ENCODE data around the gene TRMT61A.
A peak's percentile ranks its signal among the peaks of the same experiment; 100 is the strongest.

TRMT61A gene

DNA sequence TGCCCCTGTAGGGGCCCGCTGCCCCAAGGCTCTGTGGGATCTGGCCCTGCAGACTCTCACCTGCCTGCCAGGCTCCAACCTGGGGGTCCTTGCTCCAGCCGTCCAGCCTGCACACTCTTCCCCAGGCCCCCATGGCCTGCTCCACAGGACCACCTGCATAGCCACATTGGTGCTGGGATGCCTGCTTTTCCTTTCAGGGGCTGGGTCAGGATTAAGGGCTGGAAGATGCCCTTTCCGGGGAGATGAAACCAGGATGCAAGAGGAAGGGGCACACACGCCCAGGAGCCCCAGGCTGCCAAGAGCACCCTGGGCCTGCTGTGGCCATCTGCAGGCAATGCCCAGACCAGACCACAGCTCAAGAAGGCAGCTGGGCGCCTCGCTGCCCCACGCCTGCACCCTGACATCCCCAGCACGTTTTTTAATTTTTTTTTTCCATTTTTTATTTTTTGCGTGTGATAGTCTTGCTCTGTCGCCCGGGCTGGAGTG, 18.5 kb downstream of the TRMT61A start:
- no peak for DNase-seq (ENCODE audit: low spot score)

- DNase-seq (ENCODE audit: low spot score), result no peak
Observed at GRCh38 chr14:103547941-103548462, 19.0 kb downstream of the TRMT61A start.

DNA sequence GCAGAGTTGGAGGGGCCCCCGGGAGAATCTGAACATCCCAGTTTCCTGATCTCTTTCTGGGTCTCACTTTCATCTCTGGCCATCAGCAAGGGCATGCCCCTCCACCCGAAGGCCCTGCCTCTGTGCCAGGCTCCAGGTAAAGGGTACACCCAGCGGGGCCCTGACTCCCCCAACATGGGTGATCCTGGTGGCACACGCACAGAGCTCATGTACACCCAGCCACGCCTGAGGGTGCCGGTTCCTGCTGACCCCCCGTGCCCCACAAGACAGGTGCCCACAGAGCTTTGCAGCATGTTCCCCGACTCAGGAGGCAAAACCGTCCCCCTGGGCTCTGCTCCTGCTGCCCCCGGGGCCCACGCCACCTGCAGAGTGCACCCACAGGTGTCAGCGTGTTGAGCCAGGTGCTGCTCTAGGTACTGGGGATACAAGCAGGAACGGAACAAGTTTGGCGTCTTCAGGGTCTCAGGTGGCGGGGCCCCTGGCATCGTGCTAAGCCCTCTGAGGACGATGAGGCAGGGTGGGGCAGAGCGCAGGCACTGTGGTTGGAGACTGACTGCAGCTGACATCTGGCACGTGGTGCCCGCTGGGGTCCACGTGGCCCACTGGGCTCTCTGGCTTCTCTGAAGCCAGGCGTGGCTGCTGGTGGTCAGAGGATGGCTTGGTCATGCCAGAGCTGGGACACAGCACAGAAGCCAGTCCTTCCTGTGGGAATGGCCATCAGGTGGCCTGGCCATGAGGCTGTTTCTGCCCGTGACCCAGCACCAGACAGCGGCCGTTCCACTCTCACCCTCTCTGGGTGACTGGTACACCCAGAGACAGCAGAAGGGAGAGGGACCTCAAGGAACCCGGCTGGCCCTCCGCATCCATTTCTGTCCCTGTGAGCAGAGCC, 19.7 kb downstream of the TRMT61A start:
- no peak for DNase-seq (ENCODE audit: low spot score)

DNA sequence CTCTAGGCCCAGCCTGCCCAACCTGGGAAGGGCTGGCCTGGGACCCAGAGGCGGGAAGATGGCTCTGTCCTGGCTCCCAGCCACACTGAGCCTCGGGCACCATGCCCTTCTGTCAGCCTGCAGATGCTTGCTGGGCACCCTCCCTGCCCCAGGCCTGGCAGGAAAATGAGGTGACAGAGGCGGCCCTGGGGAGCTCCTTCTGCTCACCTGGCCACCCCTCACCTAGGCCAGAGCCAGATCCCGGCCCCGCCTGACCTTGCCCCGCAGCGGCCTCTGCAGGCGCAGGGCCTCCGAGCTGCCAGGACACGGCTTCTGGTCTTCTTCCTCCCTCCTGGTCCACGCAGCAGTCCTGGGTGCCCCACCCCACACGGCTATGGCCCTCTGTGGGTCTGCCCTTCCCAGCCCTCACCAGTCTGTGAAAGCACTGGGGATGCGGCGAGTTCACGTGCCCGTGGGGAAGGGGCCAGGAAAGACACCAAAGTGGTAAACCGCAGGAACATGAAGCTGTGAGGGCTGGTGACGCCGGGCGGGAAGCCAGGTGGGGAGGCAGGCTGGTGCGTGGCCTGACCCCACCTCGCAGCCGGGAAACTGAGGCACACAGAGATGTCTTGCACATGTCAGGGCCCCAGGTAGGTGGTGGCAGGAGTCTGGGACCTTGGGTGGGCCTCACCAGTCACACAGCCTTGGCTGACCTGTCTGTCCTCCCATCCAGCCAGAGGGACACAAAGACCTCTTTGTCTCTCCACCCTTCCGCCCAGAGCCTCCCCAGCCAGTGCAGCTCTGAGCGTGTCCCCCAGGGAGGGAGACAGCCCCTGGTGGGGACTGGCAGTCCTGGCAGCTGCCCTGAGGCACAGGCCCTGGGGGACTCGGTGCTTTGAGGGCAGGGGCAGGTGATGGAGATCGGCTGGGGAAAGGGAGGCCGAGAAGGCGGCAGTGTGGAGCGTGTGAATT, 20.6 kb downstream of the TRMT61A start:
- DNase-seq (ENCODE audit: low spot score), result no peak

GRCh38 chr14:103550451-103551337, 21.7 kb downstream of the TRMT61A start:
- DNase-seq (ENCODE audit: low spot score), result no peak

- no peak for DNase-seq (ENCODE audit: low spot score)
Observed at GRCh38 chr14:103551338-103551762, 22.4 kb downstream of the TRMT61A start.

GRCh38 chr14:103552011-103552845, 23.2 kb downstream of the TRMT61A start:
- DNase-seq (ENCODE audit: low spot score), result peak; percentile 78

DNA sequence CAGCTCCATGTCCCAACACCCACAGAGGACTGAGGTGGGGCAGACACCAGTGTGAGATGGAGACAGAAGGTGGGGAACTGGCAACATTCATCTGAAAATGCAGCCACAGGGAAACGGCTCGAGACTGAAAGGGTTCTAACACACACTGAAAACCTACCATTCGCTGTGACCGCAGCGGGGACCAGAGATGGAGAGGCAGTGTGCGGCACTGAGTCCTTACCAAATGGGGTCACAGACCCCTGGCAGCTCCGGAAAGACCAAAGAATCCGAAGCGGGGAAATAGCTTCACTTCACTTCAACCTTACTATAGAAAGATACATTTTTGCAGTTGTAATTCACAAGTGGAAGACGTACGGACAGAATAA, 23.8 kb downstream of the TRMT61A start:
- DNase-seq (ENCODE audit: low spot score), result no peak

DNA sequence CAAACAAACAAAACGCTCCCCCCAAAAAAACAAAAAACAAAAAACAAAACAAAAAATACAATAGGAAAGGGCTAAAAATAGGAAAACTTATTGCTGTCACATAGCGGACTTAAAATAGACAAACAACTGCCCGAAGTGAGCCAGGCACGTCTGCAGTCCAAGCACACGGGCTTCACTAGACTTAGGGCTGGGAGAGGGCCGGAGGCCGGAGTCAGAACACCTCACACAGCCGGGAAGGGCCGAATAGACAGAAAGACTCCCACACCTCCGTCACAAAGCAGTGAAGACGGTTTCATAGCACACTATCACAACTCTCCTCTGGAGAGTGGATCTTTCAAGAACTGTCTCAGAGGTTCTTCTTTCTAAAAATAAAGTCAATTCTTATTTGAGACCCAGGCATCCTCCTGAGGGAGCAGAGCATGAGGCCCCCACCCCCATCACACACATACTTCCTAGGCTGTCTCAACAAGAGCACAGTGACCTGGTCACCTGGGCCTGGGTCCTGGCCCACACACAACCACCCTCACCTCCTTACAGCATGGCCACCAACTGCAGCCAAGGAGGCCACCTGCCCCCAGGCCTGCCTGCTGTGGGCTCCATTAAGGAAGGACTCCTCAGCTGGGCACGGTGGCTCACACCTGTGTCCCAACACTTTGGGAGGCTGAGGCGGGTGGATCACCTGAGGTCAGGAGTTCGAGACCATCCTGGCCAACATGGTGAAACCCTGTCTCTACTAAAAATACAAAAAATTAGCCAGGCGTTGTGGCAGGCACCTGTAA, 26.8 kb downstream of the TRMT61A start:
- DNase-seq (ENCODE audit: low spot score), result no peak

DNA sequence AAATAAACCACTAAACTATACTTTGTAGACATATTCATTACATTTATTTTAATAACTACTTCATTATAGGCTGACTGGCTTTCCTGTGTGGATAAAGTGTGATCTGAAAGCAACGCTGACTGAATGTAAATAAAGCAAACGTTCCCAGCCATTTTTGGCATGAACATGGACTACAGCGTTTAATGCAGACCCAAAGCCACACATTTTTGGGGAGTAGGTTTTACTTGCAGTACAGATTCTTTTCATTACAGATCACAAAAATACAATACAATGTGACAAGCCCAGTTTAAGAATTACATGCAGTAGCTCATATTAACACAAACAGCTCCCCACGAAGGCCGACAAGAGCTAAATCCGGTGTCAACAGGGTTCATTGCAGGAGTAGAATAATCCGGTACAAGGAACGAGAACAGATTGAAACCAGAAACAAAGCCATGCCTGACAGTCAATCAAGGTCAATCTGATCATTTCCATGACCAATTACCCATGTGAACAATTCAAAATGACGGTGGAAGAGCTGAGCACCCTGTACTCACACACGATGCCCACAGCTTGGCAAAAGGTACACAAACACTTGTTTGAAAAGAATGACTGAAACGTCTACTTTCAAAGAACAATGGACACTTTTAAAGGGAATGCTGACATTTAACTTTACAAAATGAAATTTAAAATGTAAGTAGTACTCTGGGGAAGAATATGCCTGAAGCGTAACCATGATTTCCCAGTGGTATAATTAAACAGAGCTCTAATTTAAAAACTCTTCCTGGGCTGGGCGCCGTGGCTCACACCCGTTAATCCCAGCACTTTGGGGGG, 28.2 kb downstream of the TRMT61A start:
- no peak for DNase-seq (ENCODE audit: low spot score)

DNA sequence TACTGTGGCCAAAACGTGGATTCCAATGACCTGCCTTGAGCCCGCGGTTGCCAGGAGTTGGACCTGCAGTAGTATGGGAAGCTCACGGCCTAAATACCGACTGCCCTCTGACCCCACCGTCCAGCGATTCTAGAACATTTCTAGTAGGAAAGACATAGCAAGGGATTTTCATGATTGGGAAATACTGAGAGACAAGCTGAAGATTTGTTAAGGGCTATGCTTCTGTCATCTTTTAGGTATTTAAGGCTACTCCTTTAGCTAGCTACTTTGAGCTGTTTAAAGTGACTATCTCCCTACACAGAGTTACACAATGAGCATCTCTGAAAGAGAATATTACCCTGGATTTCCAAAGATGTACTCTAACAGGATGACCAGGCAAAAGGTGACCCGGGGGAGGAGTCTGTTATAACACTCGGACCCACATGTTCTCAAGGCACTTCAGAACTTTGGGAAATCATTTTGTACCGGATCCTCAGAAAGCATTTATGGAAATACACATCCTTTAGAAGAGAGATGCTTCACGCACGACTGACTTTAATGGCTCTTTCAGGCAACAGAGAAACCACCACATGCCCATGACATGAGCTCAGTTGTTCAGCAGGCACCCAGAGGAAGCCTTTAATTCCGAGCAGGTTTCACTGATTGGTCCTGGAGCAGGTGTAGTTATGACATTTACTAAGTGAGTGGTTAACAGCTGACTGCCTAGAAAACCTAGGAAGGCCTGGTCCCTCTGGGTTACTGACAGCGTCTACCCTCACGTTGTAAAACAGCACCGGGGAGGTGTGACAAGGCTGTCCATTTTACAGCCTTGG, 29.3 kb downstream of the TRMT61A start:
- peak; percentile 67 for DNase-seq (ENCODE audit: low spot score)

DNA sequence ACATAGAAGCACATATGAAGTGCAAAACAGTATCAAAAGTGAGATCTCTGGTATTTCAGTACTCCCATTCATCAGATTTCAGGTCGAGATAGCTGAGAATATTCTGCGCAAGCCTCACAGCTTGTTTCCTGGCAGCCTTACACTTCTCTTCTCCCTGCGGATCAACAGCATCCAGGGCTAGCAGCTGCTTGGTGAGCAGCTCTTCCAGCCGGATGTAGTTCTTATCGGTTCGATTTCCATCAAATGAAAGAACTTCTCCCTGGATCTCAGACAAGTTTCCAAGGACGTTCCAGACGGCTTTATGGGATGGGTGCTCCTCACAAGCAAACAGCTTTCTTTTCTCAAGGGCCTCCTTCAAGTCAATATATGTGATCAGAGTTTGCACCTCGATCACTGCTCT, 30.8 kb downstream of the TRMT61A start:
- DNase-seq (ENCODE audit: low spot score), result no peak

DNA sequence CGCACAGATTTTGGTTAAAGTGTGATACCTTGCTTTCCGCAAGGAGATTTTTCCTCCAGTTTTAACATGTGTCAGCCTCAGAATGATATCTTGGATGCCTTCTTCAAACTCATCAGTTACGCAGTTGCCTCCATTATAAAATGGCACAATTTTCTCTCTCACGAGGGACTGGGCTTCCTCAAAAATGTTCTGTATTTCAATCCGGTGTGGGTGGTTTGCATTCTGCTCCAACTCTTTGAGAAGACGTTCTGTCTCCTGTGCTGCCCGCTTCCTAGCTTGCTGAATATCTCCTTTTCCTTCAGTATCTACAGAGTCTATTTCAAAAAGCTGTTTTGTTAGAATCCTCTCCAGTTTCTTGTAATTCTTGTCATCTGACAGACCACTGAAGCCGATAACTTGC, 31.7 kb downstream of the TRMT61A start:
- no peak for DNase-seq (ENCODE audit: low spot score)

DNA sequence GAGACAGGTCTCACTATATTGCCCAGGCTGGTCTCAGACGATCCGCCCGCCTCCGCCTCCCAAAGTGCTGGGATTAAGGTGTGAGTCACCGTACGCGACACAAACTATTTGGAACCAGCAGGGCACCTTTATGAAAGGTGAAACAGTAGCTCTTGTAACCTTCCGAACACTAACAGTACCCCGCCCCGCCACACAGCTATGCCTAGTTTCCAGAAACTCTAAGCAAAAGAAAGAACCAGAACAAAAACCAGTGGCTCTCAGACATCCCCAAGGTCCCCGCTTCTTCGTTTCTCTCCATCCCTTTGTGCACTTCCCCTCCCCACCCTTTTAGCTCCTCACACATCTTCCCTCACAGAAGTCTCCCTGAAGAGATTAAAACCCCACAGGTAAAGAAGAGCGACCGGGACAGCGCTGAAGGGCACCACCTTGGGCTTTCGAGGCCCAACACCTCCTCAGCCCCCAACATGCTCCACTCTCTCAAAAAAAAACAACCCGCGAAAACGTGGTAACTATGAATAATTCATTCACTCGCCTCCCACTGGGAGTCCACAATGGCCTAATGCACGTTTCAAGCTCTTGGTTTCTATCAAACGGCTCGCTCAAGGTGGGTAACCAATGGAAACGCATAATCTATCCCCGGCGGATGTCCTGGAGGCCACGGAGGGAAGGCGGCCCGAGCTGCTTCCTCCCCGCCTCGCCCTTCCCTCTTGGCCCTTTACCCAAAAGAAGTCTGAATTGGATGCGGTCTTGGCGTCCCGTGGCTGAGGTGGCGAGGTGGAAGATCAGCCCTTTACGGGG, 32.6 kb downstream of the TRMT61A start:
- DNase-seq (ENCODE audit: low spot score), result peak; percentile 82

- DNase-seq (ENCODE audit: low spot score), result peak; percentile 79
Observed at GRCh38 chr14:103562179-103562428, 33.1 kb downstream of the TRMT61A start.

- DNase-seq (ENCODE audit: low spot score), result peak; percentile 94
Observed at GRCh38 chr14:103562429-103563225, 33.6 kb downstream of the TRMT61A start, which contains the start of the genes BAG5 and COA8. Gene BAG5 (minus strand): TSS chr14:103562657. CDS start chr14:103561164, 1,493 bp downstream. Gene COA8 (plus strand): TSS chr14:103562960. CDS start chr14:103563002, 42 bp downstream.

Data from GM03348 (cell line).